Measurements from ENCODE around the gene BOD1L2.
A peak's percentile ranks its signal among the peaks of the same experiment; 100 is the strongest.

BOD1L2 gene

GRCh38 chr18:57146956-57147636, at the start of gene BOD1L2:
TSS of gene BOD1L2 (plus strand) at chr18:57147087. CDS start at chr18:57147313, 226 bp downstream.
- DNase-seq = no peak

GRCh38 chr18:57107140-57107832, 39.6 kb upstream of the BOD1L2 start:
- peak; percentile 10 for DNase-seq

GRCh38 chr18:57110290-57110689, 36.6 kb upstream of the BOD1L2 start:
- no peak for DNase-seq

- DNase-seq = no peak
Measured at GRCh38 chr18:57113799-57114420, 33.0 kb upstream of the BOD1L2 start.

GRCh38 chr18:57116598-57117132, 30.2 kb upstream of the BOD1L2 start:
- DNase-seq = no peak

- no peak for DNase-seq
Measured at GRCh38 chr18:57121542-57122112, 25.3 kb upstream of the BOD1L2 start.

- no peak for DNase-seq
Measured at GRCh38 chr18:57122936-57123510, 23.9 kb upstream of the BOD1L2 start.

GRCh38 chr18:57125627-57126026, 21.3 kb upstream of the BOD1L2 start:
- DNase-seq = no peak

GRCh38 chr18:57128220-57128932, 18.5 kb upstream of the BOD1L2 start:
- DNase-seq = no peak

- DNase-seq = no peak
Measured at GRCh38 chr18:57131101-57131500, 15.8 kb upstream of the BOD1L2 start.

- DNase-seq = no peak
Measured at GRCh38 chr18:57131782-57132181, 15.1 kb upstream of the BOD1L2 start.

- no peak for DNase-seq
Measured at GRCh38 chr18:57134618-57135135, 12.2 kb upstream of the BOD1L2 start.

GRCh38 chr18:57135699-57136098, 11.2 kb upstream of the BOD1L2 start:
- DNase-seq = no peak

- DNase-seq = no peak
Measured at GRCh38 chr18:57137847-57138246, 9.0 kb upstream of the BOD1L2 start.

GRCh38 chr18:57141208-57142129, 5.4 kb upstream of the BOD1L2 start:
- no peak for DNase-seq

GRCh38 chr18:57142324-57142723, 4.6 kb upstream of the BOD1L2 start:
- DNase-seq = no peak

GRCh38 chr18:57143265-57143664, 3.6 kb upstream of the BOD1L2 start:
- no peak for DNase-seq

- no peak for DNase-seq
Measured at GRCh38 chr18:57148263-57148662, 1.4 kb downstream of the BOD1L2 start.

GRCh38 chr18:57149051-57149450, 2.2 kb downstream of the BOD1L2 start:
- no peak for DNase-seq

- DNase-seq = no peak
Measured at GRCh38 chr18:57149531-57149930, 2.6 kb downstream of the BOD1L2 start.

- no peak for DNase-seq
Measured at GRCh38 chr18:57150081-57150480, 3.2 kb downstream of the BOD1L2 start.
